Vagina (tissue), 2 donors: Measurements from ENCODE around the gene RHEB.

Experiments
- CTCF ChIP-seq, 3 experiments: fragments of 450-650 bp in 2 of 3; fragments of 200-600 bp in 1 of 3; sonication (generic) in 1 of 3; IDR thresholded peaks; one replicate each; pipeline ENCODE4 v1.5.1; 2017 to 2019; ENCODE audit warnings: antibody characterized with exemption in 3 of 3, mild to moderate bottlenecking in 2 of 3, moderate library complexity in 2 of 3
- POLR2AphosphoS5 ChIP-seq, 2 donors: sonication (generic); formaldehyde crosslinking; IDR thresholded peaks; one replicate each; pipeline ENCODE4 v1.9.0; 2017; ENCODE audit warnings: antibody characterized with exemption in 2 of 2, mild to moderate bottlenecking in 2 of 2, low read depth in 1 of 2; ENCODE audit not compliant: insufficient read depth in 1 of 2

GRCh38 chr7:151469281-151469680 lies 50.4 kb downstream of the RHEB start:
- TF ChIP-seq CTCF (IDR thresholded peaks at IDR 0.05), result no peak
- no peak for TF ChIP-seq POLR2AphosphoS5 (IDR thresholded peaks at IDR 0.05; ENCODE audit: insufficient read depth in 1 of 2, low read depth in 1 of 2)
